ENCODE measurements around the gene DHX38.

Gene DHX38

DNA sequence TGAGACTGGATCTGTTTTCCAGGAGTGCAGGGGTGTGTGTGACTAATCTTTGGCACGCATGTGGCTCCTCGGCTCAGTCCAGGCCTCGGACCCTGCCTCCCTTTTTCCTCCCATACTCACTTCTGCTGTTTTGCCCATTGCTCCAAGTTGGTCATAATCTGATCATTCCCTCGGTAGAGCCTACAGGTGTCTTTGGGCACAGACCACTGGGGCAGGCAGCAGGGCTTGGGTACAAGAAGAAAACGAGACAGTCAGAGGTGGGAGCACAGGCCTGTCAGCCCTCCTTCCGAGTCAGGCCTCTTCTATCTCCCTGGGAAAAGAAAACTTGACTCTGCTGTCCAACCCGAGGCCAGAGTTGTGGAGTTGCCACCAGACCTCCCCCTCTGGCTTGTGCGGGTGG lies 29.8 kb downstream of the DHX38 start:
- DNase-seq: no peak

DNA sequence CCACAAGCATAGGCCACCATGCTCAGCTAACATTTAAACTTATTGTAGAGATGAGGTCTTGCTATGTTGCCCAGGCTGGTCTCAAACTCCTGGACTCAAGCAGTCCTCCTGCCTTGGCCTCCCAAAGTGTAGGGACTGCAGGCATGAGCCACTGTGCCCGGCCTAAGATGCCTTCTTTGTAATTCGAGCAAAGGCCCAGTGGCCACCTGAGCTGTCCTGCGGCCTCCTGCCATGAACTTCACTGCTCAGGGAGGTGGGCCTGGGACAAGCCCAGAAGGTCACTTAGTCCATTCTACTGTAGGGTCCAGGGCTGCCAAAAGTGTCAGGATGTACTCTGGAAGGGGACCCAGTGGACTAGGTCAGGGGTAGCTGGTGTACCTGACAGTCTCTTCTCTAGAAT lies 30.5 kb downstream of the DHX38 start:
- no peak for DNase-seq

DNA sequence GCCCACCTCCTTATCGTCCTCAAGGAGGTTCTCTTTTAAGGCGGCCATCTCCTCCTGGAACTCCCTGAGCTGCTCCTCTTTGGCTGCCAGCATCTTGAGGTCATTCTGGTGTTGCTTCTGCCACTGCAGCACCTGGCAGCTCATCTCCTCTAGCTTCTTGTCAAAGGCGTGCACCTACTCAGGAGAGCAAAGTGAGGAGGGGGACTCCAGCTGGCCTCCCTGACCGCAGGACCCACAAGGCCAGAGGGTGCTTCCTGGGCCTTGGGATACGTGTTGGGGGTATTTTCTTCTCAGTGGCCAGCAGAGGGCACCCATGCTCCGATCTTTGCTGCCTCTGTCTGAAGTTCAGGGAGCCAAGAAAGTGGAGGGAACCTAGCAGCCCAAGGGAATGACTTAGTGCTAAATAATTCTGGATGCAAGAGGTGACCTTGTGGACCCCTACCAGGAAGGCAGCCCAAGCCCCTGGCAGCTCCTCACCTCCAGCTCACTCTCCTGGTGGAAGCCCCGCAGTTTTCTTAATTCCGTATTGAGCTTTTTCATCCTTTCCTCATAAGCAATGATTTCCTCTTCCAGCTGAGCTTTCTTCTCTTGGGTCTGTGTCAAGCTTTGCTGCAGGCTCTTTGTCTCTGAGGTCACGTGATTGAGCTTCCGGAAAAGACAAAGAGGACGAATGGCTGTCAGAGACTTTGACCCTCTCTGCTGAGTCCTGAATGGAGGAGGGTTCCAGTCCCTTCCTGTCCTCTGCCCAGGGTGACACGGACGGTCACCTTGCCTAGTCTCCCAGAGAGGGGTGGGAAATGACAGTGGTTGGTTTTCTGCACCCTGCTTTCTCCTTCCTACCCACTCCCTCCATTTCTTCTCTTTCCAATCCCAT lies 31.4 kb downstream of the DHX38 start:
- DNase-seq: peak; percentile 52

DNA sequence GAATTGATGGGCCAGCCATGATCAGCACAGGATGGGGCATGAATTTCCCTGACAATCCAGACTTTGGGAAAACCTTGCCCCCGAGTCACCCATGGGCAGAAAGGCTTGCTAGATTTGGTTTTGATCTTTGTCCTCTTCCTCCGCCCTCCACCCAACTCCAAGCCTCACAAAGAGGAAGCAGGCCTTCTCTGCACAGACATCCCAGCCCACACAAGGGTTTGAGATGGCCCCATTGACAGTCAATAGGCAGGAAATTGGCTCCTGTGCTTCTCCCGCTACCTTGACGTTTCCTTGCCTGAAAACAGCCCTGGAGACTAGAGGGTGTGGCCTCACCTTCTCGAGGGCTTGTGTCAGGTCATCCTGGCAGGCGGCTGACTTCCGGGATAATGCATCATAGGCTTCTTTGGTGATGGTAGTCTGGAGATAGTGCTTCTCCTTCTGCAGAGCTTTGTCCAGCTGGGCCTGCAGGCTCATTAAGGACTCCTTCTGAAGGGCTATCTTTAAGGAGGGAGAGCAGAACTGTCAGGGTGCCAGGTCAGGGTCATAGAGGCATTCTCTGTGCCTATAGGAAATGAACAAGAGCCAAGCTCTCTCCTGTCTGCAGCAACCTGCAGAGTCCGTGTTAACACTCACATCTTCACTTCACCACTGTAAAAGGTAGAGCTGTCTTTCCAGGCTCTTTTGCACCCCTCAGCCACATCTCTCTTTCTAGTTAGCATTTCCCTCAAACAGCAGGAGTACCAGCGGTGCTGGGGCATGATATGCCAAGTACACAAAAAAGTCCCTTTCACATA lies 32.2 kb downstream of the DHX38 start:
- DNase-seq: no peak

DNA sequence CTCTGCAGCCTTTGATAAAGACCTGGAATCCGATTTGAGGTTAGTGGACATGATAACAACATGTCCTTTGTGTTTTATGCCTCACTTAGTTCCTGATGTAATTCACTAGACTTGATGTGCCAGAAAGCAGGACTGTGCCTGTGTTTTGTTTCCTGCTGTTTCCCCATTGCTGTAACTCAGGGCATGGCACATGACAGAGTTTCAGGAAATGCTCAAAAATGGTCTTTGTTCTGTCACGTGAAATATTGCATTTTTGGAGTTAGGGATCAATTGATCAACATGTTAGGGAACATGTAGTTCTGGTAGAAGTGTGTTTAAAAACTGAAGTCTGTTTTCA lies 32.8 kb downstream of the DHX38 start:
- DNase-seq: no peak

DNA sequence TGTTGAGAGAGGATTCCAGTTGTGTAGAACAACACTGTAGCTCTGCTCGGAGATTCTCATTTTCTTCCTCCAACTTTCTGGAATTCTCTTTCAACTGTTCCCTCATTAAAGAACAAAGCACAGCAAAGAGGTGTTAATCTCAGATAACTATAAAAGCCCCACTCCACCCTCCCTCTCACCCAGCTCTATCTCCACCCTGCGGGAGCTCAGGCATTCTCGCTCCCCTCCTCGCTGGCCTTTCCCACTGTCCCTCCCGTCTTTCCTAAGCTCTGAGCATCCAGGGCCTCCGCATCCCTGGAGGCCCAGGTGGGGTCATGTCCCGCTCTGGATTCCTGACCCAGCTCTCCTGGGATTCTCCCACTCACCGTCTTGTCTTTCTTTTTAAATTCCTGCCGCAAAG lies 35.1 kb downstream of the DHX38 start:
- DNase-seq: no peak

DNA sequence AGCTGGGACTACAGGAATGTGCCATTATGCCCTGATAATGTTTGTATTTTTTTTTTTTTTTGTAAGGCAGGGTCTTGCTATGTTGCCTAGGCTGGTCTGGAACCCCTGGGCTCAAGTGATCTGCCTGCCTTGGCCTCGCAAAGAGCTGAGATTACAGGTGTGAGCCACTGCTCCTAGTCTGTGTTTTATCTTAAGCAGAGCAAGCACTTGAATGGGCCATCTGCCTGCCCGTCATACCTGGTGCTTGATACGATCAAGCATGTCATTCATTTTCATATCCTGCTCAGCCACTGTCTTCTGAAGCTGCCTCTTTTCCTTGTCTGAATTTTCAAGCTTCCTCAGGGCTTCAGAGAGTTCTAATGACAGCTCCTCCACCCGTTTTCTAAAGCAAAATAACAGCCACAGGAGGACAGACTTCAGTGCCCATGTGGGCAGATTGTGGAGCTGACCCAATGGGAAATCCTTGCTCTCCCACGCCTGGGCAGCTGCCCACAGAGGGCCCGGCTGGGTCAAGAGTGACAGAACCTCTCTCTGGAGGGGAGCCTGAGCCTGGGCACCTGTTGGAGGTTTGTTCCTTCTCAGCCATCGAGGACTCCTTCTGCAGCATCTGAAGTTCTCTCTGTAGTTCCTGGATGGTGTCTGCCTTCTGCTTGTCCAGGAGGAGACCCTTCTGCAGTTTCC lies 36.5 kb downstream of the DHX38 start:
- DNase-seq: no peak

DNA sequence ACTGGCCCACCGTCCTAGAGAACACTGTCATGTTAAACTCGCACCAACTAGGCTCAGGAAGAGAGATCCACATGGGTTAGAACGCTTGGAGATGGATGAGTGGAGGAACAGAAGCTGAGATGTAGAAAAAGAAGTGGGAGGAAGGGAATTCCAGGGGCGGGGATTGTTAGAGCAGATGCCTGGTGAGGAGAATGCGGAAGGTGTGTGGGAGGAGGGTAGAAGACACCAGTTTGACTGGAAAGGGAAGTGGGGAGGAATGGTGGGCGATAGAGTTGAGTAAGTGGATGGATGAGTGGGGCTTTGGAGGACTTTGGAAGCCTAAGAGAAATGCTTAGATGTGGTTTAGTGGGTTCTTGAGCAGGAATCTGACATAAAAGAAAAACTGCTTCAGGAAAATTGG lies 37.4 kb downstream of the DHX38 start:
- DNase-seq: no peak

DNA sequence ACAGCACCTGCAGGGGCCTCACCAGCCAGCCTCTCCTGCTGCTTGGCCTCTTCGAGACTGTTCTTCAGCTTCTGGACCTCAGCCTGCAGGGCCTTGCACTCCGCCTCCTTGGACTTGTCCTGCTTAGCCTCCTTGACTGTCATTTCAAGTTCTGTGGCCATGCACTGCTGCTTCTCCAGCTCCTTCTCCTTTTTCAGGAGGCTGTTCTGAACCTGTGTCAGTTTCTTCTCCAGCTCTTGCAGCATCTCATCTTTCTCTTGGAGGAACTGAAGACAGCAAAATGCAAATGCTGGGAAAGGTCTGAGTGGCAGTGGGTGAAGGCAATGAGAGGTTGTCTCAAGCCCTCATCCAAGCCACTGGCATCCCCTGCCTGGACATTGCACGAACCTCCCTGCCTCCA lies 39.1 kb downstream of the DHX38 start:
- DNase-seq: no peak

DNA sequence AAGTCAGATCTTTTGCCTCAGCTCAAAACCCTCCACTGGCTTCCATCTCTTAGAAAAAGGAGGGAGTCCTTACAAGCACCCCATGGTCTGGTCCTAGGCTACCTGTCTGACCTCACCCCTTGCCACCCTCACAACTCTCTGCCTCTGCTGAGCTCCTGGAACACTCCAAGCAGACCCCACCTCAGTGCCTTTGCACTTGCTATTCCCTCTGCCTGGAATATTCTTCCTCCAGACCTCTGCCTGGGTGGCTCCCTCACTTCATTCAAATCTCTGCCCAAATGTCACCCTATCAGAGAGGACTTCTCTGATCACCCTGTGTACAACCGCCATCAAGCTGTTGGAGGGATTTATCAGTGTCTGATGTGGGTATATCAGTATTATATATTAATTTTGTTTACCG lies 40.9 kb downstream of the DHX38 start:
- DNase-seq: no peak

DNA sequence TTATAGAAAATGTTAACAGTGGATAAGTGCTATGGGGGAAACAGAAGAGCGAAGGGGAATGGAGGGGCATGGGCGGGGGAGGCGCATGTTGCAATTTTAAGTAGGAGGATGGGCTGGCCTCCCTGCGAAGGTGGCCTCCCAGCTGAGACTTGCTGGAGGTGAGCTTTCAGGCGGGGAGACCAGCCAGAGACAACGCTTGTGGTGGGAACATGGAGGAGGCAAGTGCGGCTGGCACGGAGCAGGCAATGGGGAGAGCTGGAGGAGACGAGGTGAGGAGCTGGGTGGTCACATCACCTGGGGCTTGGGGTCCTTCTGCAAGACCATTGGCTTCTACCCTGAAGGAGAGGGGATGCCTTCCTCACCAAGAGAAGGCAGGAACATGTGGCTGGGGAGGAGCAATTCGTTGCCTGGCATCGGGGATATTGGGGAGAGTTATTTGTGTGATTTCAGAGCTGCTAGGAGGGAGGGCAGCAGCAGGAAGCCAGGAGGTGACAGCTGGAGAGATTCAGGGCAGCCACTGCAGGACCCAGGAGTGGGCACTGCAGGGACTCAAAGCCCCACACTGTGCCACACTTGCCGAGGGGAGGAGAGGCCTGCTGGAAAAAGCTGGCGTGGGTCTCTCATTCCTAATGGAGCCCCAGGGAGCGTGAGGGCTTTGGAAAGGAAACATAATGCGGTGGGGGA lies 43.9 kb downstream of the DHX38 start:
- no peak for DNase-seq

DNA sequence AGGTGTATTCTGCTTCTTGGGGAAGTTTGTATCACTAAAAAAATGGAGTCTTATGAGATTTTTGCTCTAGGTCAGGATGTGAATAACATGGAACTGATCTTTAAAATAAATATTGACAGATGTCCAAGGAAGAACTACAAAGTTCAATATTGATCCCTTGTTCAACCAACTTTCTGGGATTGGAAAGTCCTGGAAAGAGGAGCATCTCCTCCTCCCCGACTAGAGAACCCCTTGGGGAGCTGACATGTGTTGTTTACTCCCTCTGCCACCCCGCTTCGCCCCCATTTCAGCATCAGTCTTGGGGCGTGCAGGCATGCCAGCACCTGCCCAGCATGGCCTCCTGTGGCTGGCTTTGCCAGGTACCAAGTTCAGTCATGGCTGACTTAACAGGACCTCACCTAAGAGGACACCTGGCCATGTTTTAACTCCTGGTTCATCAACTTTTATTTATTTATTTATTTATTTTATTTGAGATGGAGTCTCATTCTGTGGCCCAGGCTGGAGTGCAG lies 44.5 kb downstream of the DHX38 start:
- DNase-seq: no peak

DNA sequence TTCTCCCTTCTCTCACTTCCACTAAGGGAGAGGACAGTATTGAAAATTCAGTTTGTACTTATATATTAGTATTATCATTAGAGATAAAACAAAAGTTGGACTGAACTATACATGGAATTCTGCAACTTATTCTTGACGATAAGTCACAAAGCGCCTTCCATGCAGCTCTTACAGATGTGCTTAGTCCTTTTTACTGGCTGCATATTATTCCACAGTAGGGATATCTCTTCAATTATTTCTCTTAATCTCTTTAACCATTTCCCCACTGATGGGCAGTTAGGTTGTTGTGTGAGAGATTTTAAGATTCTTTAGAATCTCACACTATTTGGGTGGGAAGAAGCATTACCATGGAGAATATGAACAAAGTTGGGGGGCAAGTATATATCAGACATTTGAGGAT lies 46.3 kb downstream of the DHX38 start:
- DNase-seq: no peak

DNA sequence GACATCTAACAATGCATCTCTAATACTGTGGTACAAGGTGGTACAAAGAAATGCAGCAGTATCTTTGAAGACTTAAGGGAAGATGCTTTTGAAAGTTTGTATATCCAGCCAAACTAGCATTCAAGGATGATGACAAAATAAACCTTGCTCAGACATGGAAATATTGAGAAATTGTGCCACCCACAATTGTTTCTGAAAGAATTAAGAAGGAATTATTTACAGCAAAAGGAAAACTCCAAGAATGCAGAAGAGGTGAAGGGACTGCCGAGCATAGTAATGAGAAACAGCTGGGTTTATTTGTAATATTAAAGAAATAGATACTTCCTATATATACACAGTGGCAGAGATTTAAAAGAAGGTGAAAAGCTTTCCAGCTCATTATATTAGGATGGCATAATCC lies 48.8 kb downstream of the DHX38 start:
- DNase-seq: no peak

DNA sequence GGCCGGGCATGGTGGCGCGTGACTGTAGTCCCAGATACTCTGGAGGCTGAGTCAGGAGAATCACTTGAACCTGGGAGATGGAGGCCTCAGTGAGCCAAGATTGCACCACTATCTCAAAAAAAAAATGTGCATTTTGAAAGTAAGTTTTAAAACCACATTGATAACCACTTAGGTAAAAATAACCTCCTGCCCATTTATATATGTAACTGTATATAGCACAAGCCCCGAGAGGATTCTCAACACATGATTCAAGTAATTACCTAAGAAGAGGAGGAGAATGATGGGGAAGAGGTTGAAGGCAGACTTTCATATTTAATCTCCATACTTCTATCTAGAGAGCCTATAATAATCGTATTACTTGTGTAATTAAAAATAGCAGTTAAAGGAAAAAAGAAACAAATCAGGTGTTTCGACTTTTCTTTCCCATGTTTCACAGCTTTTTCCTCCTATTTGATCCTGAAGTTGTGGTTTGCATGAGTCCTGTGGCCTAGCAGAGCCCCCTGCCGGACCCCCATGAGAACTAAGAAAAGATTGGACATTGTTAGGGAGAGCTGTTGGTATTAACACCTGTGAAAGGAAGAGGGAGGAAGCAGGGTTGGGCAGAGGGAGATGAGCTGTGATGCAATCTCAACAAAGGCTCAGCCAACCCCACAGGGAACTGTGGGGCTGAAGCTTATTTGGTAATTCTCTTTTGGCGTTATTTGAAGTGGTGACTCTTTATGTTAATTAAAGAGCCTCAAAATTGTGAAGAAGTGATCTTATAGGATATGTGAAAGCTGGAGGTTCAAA lies 56.2 kb downstream of the DHX38 start:
- DNase-seq: no peak

DNA sequence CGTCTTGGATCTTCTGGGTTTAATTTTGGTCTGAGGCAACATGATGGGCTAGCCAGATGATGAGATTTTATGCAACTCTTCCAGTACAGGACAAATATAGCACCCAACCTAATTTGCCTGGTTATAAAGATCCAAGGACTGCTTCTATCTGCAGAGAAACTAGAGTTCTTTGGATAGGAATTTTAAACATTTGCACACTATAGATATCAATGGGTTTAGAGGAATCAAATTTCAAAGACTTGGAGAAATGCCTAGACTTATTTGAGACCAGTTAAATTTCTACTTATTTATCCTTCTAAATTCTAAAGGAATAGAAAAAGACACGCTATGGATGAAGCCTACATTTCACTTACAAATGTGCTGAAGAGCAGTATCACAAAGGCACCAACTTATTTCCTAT lies 65.7 kb downstream of the DHX38 start:
- no peak for DNase-seq

DNA sequence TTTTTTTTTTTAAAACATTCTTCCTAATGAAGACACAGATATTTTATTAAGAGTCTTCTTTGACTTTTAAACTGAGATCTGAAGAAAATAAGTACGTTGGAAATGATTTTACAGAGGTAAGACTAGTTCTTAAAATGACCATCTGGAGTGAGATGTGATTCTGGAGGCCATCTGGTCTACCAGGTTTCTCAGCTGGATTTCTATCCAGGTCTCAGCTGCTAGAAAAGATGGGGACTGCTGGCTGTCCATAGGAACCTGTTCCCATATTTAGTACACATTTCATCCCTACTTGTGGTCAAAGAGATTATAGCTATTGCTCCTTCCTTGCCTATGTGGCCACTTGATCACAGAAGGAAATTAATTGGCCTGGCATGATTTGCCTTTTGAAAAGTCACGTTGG lies 66.2 kb downstream of the DHX38 start:
- no peak for DNase-seq

DNA sequence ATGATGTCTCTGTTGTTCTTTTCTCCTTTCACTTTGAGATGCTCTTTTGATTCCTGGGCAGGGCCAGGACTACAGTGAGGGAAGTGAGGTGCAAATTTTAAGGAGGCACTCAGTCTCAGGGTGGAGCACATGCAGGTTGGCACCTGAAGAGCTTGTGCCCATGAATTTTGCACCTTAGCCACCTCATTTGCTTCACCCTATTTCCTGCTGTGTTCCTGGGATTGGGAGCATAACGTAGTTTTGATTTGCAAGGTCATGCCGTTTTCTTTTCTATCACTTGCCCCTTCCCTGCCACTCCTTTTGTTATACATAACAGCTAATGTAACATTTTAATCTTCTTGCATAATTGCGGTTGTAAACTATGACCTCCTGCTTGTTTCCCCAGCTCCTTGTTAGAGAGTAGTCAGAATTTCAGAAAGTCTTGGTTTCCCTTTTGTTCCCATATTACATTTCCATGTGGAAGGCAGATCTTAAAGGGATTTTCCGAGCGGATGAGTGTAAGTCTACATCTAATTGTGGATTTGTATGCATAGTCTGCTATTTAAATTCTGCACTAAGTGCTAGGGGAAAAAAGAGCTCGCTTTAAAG lies 68.6 kb downstream of the DHX38 start:
- no peak for DNase-seq
